GM10847 (cell line): ENCODE results near the gene UNC80.

Source experiments
- POLR2A ChIP-seq: IDR thresholded peaks from 2 replicates; pipeline ENCODE4 v1.6.1; 2011; ENCODE audit not compliant: insufficient read length; ENCODE audit errors: extremely low read depth

UNC80 gene

DNA sequence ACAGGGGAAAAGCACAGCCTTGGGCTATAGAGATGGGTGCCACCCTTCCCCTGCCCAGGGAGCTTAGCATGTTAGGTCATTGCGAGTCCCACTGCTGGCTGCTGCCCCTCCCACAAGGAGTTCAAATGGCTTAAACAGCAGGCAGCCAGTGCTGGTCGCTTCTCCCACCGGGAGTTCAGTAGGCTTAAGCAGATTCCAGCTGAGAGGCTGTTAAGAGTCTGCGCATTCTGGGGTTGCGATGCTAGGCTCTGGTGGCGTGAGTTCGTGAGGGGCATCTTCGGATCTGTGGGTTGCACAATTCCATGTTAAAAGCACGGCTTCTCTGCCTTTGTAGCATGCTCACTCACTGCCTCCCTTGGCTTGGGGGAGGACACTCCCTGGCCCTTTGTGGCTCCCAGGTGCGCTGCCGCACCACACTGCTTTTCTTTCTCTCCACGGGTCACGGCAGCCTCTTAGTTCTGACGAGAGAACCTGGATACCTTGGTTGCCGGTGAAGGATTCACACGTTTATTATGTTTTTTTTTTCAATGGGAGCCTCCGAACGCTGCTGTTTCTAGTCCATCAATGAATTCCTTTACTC lies 93.2 kb downstream of the UNC80 start:
- TF ChIP-seq POLR2A, result no peak

DNA sequence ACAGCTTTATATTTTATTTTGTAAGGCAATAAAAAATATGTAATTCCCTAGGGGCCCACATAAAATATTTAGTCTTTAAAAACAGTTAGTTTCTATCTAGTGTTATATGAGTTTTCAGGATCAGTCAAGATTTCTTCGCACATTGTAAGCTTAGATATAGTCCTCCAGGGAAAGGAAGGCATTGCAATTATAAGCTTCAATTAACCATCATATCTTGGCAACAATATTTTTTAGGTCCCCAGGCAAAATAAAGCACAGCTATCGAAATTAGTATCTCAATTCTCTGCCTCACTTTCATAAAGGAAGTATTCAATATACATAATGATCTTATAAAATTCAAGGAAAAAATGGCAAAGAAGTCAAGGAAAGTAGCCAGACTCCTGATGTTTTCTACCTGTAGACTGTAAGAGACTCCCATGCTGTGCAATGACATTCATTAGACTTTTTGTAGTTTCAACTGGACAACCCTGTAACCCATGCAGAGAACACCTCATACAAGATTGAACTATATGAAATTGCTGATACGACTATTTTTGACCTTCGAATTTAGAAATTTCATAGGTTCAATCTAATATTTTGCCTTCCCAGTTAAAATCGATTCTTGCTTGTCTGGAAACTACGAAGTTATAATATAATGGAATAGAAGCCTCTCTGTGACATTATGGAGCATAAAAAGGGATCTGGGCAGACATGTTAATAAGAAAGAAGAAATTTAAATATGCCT lies 96.8 kb downstream of the UNC80 start:
- no peak for TF ChIP-seq POLR2A

DNA sequence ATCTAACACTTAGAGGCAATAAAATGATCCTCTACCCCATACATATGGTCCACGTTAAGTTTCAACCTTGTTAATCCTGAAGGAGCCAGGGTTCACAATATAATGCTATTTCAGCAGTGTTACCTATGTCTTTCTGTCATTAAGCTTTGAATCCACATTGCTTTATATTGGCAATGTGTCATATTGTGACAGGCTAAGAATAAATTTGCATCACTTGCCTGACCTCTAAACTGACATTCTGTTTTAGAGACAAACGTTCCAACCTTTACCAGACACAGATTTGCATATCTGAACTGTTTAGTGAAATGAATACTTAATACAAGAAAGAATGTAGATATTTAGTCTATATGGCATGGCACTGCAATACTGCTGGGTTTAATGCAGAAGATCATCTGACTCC lies 98.4 kb downstream of the UNC80 start:
- no peak for TF ChIP-seq POLR2A

DNA sequence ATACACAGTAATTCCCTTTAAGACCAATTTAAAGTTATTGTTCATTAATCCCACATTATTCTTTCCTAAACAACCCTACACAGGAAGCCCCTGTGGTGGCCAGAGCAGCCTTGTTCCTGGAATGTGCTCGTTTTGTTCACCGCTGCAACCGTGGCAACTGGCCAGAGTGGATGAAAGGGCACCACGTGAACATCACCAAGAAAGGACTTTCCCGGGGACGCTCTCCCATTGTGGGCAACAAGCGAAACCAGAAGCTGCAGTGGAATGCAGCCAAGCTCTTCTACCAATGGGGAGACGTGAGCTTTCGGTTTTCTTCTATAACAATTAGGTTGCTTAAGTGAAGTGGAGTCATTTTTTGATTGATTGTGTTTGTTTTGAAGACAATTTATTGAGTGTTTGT lies 101.0 kb downstream of the UNC80 start:
- TF ChIP-seq POLR2A, result no peak

DNA sequence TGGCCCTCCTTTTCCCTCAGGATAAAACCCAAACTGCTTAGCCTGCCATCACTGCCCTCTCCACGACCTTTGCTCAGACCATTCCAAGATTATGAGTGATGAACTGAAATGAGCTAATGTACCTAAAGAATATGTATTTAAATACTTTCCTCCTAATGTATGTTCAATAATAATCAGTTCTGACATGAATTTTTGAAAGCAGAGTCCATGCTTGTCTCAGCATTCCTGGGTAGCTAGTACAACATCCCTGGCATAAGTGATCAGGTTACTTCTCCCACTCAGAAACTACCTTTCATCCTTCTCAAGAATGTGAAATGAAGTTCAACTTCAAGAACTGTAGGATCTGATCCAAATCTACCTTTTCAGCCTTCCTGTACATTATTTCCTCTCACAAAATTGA lies 103.6 kb downstream of the UNC80 start:
- no peak for TF ChIP-seq POLR2A

DNA sequence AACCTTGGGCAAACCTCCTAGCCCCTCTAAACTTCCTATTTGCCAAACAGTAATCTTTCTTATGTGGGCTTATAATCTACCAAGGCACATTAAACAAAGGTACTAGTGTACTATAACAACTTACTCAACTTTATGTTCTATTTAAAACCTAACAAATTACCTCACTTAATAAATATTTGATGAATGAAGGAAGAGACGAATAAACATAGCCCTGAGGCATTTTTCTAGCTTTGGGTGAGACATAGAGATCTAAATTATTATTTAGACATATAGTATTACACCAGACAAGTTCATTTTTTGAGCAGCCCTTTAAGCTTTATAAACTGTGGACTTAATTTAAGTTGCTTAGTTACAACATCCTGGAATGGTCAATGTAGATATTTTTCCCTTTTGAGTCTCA lies 104.6 kb downstream of the UNC80 start:
- no peak for TF ChIP-seq POLR2A

DNA sequence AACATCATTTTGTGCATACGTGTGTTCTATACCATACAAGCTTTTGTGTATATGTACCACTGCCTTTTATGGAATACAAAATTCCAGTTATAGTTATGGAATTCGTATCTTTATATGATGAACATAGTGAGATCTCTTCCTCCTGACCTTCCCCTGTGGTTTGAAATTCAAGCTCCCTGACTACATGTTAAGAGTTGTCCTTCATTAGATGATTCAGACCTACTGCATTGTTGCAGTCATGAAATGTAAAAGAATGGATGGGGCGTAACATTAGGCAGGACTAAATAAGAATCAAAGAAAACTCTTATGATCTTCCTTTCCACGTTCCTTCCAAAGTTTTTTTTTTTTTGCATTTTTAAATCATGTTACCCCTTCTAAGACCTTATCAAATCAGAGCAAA lies 107.1 kb downstream of the UNC80 start:
- TF ChIP-seq POLR2A, result no peak

DNA sequence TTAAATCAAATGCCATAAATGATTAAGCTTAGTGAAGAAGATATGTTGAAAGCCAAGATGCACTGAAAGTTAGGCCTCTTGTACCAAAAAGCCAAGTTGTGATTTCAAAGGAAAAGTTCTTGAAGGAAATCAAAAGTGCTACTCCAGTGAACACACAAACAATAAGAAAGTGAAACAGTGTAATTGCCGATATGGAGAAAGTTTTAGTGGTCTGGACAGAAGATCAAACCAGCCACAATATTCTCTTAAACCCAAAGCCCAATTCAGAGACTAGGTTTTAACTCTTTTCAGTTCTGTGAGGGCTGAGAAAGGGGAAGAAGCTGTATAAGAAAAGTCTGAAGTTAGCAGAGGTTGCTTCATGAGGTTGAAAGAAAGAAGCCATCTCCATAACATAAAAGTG lies 129.0 kb downstream of the UNC80 start:
- TF ChIP-seq POLR2A, result no peak

DNA sequence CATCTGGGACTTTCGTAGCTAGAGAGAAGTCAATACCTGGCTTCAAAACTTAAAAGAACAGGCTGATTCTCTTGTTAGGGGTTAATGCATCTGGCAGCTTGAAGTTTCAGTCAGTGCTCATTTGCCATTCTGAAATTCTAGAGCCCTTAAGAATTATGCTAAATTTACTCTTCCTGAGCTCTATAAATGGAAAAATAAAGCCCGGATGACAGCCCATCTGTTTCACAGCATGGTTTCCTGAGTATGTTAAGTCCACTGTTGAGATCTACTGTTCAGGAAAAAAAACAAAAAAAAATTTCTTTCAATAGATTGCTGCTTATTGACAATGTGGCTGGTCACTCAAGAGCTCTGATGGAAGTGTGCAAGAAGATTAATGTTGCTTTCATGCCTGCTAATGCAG lies 129.5 kb downstream of the UNC80 start:
- TF ChIP-seq POLR2A, result no peak

DNA sequence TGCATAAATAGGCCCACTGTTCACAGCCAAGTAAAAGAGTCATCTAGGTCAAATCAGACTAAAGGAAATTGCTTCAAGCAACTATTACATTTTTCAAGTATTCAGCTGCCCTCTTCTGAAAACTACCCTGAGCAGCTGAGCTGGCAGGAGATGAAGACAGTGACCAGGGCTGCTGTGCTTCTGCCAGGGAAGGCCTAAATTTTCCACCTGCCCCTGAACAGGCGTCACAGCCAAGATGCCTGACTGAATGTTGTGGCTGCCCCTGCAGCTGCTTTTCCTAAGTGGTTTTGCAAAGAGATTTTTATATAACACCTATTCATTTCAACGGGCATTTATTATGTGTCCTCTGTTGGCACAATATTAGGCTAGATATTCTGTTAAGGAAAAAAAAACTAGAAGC lies 134.1 kb downstream of the UNC80 start:
- TF ChIP-seq POLR2A, result no peak

DNA sequence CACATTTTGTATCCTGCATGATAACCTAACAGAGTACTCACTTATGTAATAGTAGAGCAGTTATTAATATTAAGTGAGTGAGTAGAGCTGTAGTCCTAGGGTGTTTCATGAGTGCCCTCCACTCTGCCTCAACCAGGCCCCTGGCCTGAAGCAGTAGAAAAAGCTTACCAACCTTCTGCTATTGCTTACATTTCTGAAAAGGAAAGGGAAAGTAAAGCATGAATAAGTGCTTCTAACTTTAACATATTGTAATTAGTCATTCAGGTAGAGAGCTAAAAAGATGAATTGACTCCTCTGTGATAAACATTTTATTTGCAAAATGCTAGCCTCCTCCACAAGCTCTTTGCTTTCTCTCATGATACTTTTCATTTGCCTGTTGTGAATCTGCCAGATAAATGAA lies 136.1 kb downstream of the UNC80 start:
- no peak for TF ChIP-seq POLR2A

DNA sequence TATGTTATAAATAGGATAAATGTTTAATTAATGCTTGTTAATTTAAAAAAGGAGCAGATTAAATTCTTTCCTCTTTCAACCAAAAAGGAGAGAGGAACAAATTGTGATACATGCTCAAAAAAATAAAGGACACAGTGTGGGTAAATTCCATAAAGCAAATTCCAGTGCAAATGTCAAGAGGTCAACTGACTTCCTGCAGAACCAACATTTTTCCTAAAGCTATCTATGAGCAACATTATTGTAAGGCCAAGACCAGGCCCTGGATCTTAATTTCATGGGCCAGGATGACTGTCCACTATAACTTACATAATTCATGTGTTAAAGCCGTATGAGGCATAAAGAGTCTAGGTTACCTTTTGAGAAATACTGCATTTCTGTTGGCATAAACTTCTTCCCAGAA lies 136.9 kb downstream of the UNC80 start:
- TF ChIP-seq POLR2A, result no peak

DNA sequence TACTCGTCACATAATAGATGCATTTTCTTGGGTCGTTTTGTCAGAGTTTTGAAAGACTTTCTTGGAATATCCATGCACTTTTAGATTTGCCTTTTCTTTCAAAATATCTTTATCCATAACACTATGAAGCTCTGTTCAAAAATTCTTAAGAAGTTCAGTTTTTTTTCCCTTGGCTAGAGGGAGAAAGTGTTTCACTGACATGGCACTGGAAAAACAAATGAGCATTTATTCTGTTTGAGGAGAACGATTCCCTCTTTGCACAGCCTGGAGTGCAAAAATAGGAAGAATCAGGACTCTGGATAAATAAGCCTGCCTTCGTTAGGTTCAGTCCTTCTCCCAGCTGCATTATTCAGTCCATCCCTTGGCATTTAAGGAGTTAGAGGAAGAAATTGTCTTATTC lies 139.9 kb downstream of the UNC80 start:
- TF ChIP-seq POLR2A, result no peak

DNA sequence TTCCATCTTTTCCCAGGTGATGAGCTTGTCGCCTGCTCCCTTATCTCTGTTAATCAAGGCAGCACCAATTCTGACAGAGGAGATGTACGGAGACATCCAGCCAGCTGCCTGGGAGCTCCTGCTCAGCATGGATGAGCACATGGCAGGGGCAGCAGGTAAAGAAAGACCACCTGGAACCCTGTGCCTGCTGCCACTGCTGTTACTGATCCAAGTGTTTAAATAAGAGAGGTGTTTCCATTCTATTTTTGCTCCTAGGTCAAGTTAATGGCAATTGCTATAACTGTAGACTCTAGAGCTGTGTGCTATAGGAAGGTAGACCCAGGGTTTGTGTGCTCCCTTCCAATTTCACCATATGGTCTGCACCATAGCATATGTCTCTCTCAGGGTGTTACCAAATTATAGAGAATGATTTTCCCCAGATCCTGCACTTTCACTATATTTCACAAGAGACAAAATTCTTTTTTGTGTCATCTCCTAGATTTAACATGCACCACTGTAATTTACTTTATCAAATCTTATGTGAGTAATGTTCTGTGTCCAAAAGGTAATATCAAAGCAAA lies 142.2 kb downstream of the UNC80 start:
- no peak for TF ChIP-seq POLR2A

DNA sequence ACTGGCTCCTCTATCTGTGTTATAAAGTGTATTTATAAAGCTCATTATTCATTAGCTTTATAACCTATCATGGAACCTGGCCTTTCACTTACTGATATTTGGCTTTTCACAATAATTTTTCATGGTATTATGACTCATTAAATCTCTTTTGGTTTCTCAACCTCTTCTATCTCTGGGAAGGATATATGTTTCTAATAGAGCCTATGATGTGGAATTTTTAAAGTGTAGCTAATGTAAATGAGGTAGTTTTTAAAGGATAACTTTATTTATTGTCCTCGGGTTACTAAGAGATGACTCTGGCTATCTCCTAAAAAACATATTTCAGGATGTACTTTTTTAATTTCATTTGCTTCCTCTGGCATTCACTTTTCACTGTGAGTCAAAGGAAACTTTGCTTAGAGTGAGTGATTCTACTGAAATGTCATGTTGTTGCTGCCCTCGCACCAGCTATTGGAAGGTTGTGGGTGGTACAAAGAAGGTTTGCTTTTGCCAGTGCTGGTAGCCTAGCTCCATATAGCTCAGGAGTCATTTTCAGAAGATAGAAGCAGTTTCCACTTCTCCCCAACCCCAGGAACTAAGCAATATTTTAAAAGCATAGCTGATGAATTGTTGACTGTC lies 145.6 kb downstream of the UNC80 start:
- no peak for TF ChIP-seq POLR2A

DNA sequence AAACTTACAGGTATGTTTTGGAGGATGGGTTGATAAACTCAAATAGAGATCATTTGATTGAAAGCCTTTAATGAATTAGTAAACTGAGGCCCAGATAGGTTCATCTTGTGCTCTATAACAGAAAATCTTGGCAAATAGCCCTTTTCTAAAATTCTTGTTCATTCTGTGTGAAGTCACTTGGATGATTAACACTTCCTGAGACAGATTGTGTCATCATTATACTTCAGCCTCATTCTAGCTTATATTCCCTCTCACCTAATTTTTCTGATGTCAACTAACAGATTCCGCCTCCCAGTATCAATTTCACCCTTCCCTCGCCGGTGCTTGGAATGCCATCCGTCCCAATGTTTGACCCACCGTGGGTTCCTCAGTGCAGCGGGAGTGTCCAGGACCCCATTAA lies 146.6 kb downstream of the UNC80 start:
- TF ChIP-seq POLR2A, result no peak

DNA sequence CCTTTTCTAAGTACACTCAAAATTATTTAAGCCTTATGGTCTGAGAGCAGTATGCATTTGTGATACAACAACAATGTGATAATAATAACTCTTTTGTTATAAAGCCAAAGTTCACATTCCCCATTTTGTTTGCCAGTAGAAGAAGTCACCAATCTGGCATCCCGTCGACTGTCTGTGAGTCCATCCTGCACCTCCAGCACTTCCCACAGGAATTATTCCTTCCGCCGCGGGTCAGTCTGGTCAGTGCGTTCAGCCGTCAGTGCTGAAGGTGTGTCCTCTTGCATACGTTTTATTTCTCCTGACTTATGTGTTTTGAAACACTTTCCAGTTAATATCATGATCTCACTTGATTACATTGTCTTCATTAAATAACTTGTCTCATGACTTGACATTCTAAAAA lies 150.5 kb downstream of the UNC80 start:
- TF ChIP-seq POLR2A, result no peak

DNA sequence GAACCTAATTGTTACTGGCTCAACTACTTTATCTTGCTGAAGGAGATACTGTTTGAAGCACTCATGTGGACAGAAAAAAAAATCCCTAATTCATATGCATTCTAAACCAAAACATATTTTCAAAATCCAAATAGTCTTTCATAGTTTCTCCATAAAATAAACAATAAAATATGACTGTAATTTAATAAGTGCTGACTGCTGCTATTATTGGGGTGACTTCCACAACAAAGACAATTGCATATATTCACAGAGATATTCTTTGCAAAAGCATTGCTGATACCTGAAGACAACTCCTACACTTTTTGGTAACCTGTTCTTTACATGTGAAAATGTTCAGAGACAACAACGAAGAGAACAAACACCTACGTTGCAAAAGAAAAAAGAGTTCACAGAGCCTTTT lies 157.7 kb downstream of the UNC80 start:
- TF ChIP-seq POLR2A, result no peak
